Measurements from ENCODE around the gene LYPLA2.
A peak's percentile ranks its signal among the peaks of the same experiment; 100 is the strongest.
"Not testable (repeated sequence)": the region's sequence is repeated elsewhere in the genome, so short reads cannot be mapped to it uniquely, and the experiment has no call there.

Gene LYPLA2

DNA sequence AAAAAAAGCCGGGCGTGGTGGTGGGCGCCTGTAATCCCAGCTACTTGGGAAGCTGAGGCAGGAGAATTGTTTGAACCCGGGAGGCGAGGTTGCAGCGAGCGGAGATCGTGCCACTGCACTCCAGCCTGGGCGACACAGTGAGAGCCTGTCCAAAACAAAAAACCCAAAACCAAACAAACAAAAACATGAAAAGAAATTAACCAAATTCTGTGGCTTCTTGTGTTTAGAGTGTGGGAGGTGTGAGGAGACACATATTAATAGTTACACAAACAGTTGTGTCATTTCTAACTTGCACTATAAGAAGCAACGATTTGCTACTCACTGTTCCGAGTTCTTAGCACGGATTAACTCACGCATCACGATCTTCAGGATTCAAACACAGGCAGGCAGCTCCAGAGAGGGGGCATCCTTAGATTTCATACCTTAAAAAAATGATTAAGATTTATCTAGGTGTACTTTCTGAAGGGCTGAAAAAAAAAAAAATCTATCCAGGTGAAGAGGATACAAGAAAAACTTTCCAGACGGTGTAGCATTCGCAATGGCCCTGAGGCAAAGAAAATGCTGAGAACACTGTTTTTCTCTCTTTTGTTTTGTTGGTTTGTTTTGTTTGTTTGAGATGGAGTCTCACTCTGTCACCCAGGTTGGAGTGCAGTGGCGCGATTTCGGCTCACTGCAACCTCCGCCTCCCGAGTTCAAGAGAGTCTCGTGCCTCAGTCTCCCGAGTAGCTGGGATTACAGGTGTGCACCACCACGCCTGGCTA lies 35.0 kb downstream of the LYPLA2 start:
- no peaks in the 10 kb centered on the region for H4K20me1 ChIP-seq
- H3K9me3 ChIP-seq: no peaks in the 10 kb centered on the region
- H3K4me3 ChIP-seq: peak overlapping the region; percentile 99
- H3K9ac ChIP-seq: peak overlapping the region; percentile 99
- peaks cover 25% of the 10 kb centered on the region for H3K4me1 ChIP-seq
- H3K27ac ChIP-seq: peak overlapping the region; percentile 98
- TF ChIP-seq Cebpa-rat (IDR thresholded peaks at IDR 0.05): no peak
- no peaks in the 10 kb centered on the region for H3K36me3 ChIP-seq
- H3K4me2 ChIP-seq: peak overlapping the region; percentile 76
- no peaks in the 10 kb centered on the region for H3K27me3 ChIP-seq

GRCh38 chr1:23826590-23826989 lies 35.6 kb downstream of the LYPLA2 start:
- not testable (repeated sequence) for H3K9me3 ChIP-seq

GRCh38 chr1:23827717-23828116 lies 36.8 kb downstream of the LYPLA2 start:
- no peak for TF ChIP-seq Cebpa-rat (IDR thresholded peaks at IDR 0.05)
- peaks cover 25% of the 10 kb centered on the region for H3K4me1 ChIP-seq
- no peak overlapping the region for H3K27ac ChIP-seq
- H3K27me3 ChIP-seq: no peaks in the 10 kb centered on the region
- no peak overlapping the region for H3K4me2 ChIP-seq
- no peaks in the 10 kb centered on the region for H4K20me1 ChIP-seq
- no peak overlapping the region for H3K9ac ChIP-seq
- no peaks in the 10 kb centered on the region for H3K36me3 ChIP-seq
- H3K4me3 ChIP-seq: no peak overlapping the region
- no peaks in the 10 kb centered on the region for H3K9me3 ChIP-seq

More at GRCh38 chr1:23826590-23826989, 35.6 kb downstream of the LYPLA2 start:
- not testable (repeated sequence) for H4K20me1 ChIP-seq, H3K4me3 ChIP-seq, H3K27ac ChIP-seq, H3K36me3 ChIP-seq, H3K9ac ChIP-seq, H3K27me3 ChIP-seq, H3K4me2 ChIP-seq
- H3K4me1 ChIP-seq: peaks cover 25% of the 10 kb centered on the region

GRCh38 chr1:23834156-23834555 lies 43.2 kb downstream of the LYPLA2 start:
- not testable (repeated sequence) for H3K4me2 ChIP-seq, H4K20me1 ChIP-seq, H3K27me3 ChIP-seq, H3K9ac ChIP-seq, H3K9me3 ChIP-seq, H3K36me3 ChIP-seq, H3K4me3 ChIP-seq, H3K27ac ChIP-seq
- peaks cover 12% of the 10 kb centered on the region for H3K4me1 ChIP-seq

DNA sequence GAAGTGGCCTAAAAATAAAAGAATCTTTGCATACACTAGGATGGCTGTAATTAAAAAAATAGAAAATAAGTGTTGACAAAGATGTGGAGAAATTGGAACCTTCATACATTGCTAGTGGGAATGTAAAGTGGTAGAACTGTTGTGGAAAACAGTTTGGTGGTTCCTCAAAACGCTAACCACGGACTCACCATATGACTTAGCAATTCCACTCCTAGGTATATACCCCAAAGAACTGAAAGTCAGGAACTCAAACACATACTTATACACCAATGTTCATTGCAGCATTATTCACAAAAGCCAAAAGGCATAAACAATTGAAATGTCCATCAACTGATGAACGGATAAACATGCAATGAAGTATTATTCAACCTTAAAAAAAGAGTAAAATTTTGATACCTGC lies 45.1 kb downstream of the LYPLA2 start:
- no peaks in the 10 kb centered on the region for H3K9me3 ChIP-seq
- H3K4me3 ChIP-seq: no peak overlapping the region
- no peak overlapping the region for H3K9ac ChIP-seq
- no peak for TF ChIP-seq Cebpa-rat (IDR thresholded peaks at IDR 0.05)
- no peaks in the 10 kb centered on the region for H3K36me3 ChIP-seq
- H3K27me3 ChIP-seq: no peaks in the 10 kb centered on the region
- no peaks in the 10 kb centered on the region for H4K20me1 ChIP-seq
- no peak overlapping the region for H3K4me2 ChIP-seq
- peaks cover 12% of the 10 kb centered on the region for H3K4me1 ChIP-seq
- no peak overlapping the region for H3K27ac ChIP-seq

- peak overlapping the region; percentile 66 for H3K4me2 ChIP-seq
- TF ChIP-seq Cebpa-rat (IDR thresholded peaks at IDR 0.05): no peak
- H4K20me1 ChIP-seq: no peaks in the 10 kb centered on the region
- H3K27ac ChIP-seq: no peak overlapping the region
- no peaks in the 10 kb centered on the region for H3K36me3 ChIP-seq
- no peaks in the 10 kb centered on the region for H3K27me3 ChIP-seq
- H3K9ac ChIP-seq: no peak overlapping the region
- peaks cover 12% of the 10 kb centered on the region for H3K4me1 ChIP-seq
- no peak overlapping the region for H3K4me3 ChIP-seq
- no peaks in the 10 kb centered on the region for H3K9me3 ChIP-seq
Measured at GRCh38 chr1:23837908-23838307, 47.0 kb downstream of the LYPLA2 start.

- H3K4me3 ChIP-seq: peak overlapping the region; percentile 26; the same call in 1 of the 2 replicates
- H3K27me3 ChIP-seq: no peaks in the 10 kb centered on the region
- TF ChIP-seq Cebpa-rat (IDR thresholded peaks at IDR 0.05): no peak
- H3K9me3 ChIP-seq: no peaks in the 10 kb centered on the region
- H3K36me3 ChIP-seq: no peaks in the 10 kb centered on the region
- H3K4me1 ChIP-seq: peaks cover 12% of the 10 kb centered on the region
- no peaks in the 10 kb centered on the region for H4K20me1 ChIP-seq
- no peak overlapping the region for H3K9ac ChIP-seq
- no peak overlapping the region for H3K27ac ChIP-seq
- peak overlapping the region; percentile 66 for H3K4me2 ChIP-seq
Measured at GRCh38 chr1:23838401-23838866, 47.5 kb downstream of the LYPLA2 start.

- H3K27me3 ChIP-seq: no peaks in the 10 kb centered on the region
- H3K4me2 ChIP-seq: no peak overlapping the region
- peaks cover 12% of the 10 kb centered on the region; the same call in 1 of the 2 replicates for H3K9me3 ChIP-seq
- no peak overlapping the region for H3K4me3 ChIP-seq
- TF ChIP-seq Cebpa-rat (IDR thresholded peaks at IDR 0.05): no peak
- no peaks in the 10 kb centered on the region for H4K20me1 ChIP-seq
- no peak overlapping the region for H3K9ac ChIP-seq
- H3K4me1 ChIP-seq: 0 out of 2 replicates have a peak, but pooled peaks cover 4% of the 10 kb centered on the region
- H3K36me3 ChIP-seq: peaks cover 42% of the 10 kb centered on the region
- H3K27ac ChIP-seq: no peak overlapping the region
Measured at GRCh38 chr1:23843644-23844043, 52.7 kb downstream of the LYPLA2 start.
